ENCODE results near the gene ZFR.

The ZFR gene

GRCh38 chr5:32450952-32451351 is 6.4 kb upstream of the ZFR start:
- H3K36me3 ChIP-seq (ENCODE audit: low read length): no peaks in the 10 kb centered on the region
- no peaks in the 10 kb centered on the region for H3K27me3 ChIP-seq (ENCODE audit: low read length)
- H3K27ac ChIP-seq (ENCODE audit: low read depth, low read length): no peak overlapping the region
- H3K4me3 ChIP-seq (ENCODE audit: insufficient read depth, low read length, poor library complexity, severe bottlenecking): no peak overlapping the region
- H3K79me2 ChIP-seq (ENCODE audit: insufficient read depth, low read length): no peaks in the 10 kb centered on the region
- no peak overlapping the region for H3K4me2 ChIP-seq (ENCODE audit: low read depth, low read length, poor library complexity, severe bottlenecking)
- TF ChIP-seq, protein P1, sequence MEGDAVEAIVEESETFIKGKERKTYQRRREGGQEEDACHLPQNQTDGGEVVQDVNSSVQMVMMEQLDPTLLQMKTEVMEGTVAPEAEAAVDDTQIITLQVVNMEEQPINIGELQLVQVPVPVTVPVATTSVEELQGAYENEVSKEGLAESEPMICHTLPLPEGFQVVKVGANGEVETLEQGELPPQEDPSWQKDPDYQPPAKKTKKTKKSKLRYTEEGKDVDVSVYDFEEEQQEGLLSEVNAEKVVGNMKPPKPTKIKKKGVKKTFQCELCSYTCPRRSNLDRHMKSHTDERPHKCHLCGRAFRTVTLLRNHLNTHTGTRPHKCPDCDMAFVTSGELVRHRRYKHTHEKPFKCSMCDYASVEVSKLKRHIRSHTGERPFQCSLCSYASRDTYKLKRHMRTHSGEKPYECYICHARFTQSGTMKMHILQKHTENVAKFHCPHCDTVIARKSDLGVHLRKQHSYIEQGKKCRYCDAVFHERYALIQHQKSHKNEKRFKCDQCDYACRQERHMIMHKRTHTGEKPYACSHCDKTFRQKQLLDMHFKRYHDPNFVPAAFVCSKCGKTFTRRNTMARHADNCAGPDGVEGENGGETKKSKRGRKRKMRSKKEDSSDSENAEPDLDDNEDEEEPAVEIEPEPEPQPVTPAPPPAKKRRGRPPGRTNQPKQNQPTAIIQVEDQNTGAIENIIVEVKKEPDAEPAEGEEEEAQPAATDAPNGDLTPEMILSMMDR (IDR thresholded peaks at IDR 0.05; ENCODE audit: insufficient read depth, low read length, poor library complexity, severe bottlenecking): peak; percentile 19
- TF ChIP-seq EZH2phosphoT487 (conservative IDR thresholded peaks at IDR 0.05; ENCODE audit: low read length): no peak
- H3K9me2 ChIP-seq (replicated peaks; ENCODE audit: insufficient read depth, low read length): no peaks in the 10 kb centered on the region
- H2AFZ ChIP-seq (ENCODE audit: low read depth, low read length, severe bottlenecking): no peak overlapping the region
- H3F3A ChIP-seq (ENCODE audit: insufficient read depth): no peaks in the 10 kb centered on the region
- no peaks in the 10 kb centered on the region for H3K9me3 ChIP-seq (ENCODE audit: insufficient read depth, low read length)
- no peaks in the 10 kb centered on the region for H4K20me1 ChIP-seq (ENCODE audit: low read depth, low read length)
- H3K9ac ChIP-seq (ENCODE audit: low read length): no peak overlapping the region

DNA sequence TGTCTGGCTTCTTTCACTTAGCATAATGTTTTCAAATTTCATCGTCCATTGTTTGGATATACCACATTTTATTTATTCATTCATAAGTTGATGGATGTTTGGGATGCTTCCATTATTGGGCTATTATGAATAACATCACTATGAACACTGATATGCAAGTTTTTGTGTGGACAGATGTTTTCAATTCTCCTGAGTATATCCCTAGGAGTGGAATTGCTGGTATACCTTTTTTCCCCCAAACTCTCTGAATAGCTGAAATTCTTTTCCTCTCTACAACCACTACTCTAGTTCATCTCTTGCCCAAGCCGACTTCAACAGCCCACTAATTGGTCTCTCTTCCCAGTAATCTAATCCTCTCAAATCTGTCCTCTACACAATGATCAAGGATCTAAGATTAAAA is 4.7 kb upstream of the ZFR start:
- Histone ChIP-seq H3K27ac (ENCODE audit: low read depth, low read length) (no peak overlapping the region), H3K27me3 (ENCODE audit: low read length) (no peaks in the 10 kb centered on the region), H3K9ac (ENCODE audit: low read length) (no peak overlapping the region), H3F3A (ENCODE audit: insufficient read depth) (no peaks in the 10 kb centered on the region), H3K36me3 (ENCODE audit: low read length) (no peaks in the 10 kb centered on the region), H4K20me1 (ENCODE audit: low read depth, low read length) (no peaks in the 10 kb centered on the region), H3K79me2 (ENCODE audit: insufficient read depth, low read length) (no peaks in the 10 kb centered on the region; the same call in 1 of the 2 replicates), H3K4me2 (ENCODE audit: low read depth, low read length, poor library complexity, severe bottlenecking) (no peak overlapping the region), H3K4me3 (ENCODE audit: insufficient read depth, low read length, poor library complexity, severe bottlenecking) (no peak overlapping the region), H3K9me2 (replicated peaks; ENCODE audit: insufficient read depth, low read length) (no peaks in the 10 kb centered on the region), H2AFZ (ENCODE audit: low read depth, low read length, severe bottlenecking) (no peak overlapping the region), H3K9me3 (ENCODE audit: insufficient read depth, low read length) (no peaks in the 10 kb centered on the region)
- TF ChIP-seq EZH2phosphoT487 (conservative IDR thresholded peaks at IDR 0.05; ENCODE audit: low read length): no peak
- TF ChIP-seq, protein P1 (IDR thresholded peaks at IDR 0.05; ENCODE audit: insufficient read depth, low read length, poor library complexity, severe bottlenecking): no peak

- Histone ChIP-seq H4K20me1 (ENCODE audit: low read depth, low read length) (peaks cover 8% of the 10 kb centered on the region; the same call in 1 of the 2 replicates), H3K27me3 (ENCODE audit: low read length) (no peaks in the 10 kb centered on the region), H3K79me2 (ENCODE audit: insufficient read depth, low read length) (peaks cover 21% of the 10 kb centered on the region), H3K9ac (ENCODE audit: low read length) (no peak overlapping the region), H3F3A (ENCODE audit: insufficient read depth) (no peaks in the 10 kb centered on the region), H3K9me3 (ENCODE audit: insufficient read depth, low read length) (no peaks in the 10 kb centered on the region), H3K36me3 (ENCODE audit: low read length) (peaks cover under 1% of the 10 kb centered on the region; the same call in 1 of the 2 replicates), H3K4me3 (ENCODE audit: insufficient read depth, low read length, poor library complexity, severe bottlenecking) (no peak overlapping the region), H2AFZ (ENCODE audit: low read depth, low read length, severe bottlenecking) (no peak overlapping the region), H3K4me2 (ENCODE audit: low read depth, low read length, poor library complexity, severe bottlenecking) (no peak overlapping the region), H3K27ac (ENCODE audit: low read depth, low read length) (no peak overlapping the region), H3K9me2 (replicated peaks; ENCODE audit: insufficient read depth, low read length) (no peaks in the 10 kb centered on the region)
- TF ChIP-seq, protein P1 (IDR thresholded peaks at IDR 0.05; ENCODE audit: insufficient read depth, low read length, poor library complexity, severe bottlenecking): no peak
- no peak for TF ChIP-seq EZH2phosphoT487 (conservative IDR thresholded peaks at IDR 0.05; ENCODE audit: low read length)
Measured at GRCh38 chr5:32446630-32447029, 2.1 kb upstream of the ZFR start.
